HTERT RPE-1 (cell line): ENCODE results near the gene RAI2.
"Not testable (repeated sequence)": the region's sequence is repeated elsewhere in the genome, so short reads cannot be mapped to it uniquely, and the experiment has no call there.

Source experiments
- in situ Hi-C: fragments of 300-500 bp; cut with MboI; formaldehyde crosslinking; loops from 4 replicates; pipeline ENCODE4 v1.14.3; 2020; ENCODE audit warnings: low sequenced_read_pairs

RAI2 gene

GRCh38 chrX:17787557-17787956, 73.5 kb downstream of the RAI2 start:
- in situ Hi-C loops = no loop called here

- in situ Hi-C loops = not testable (repeated sequence)
Measured at GRCh38 chrX:17786554-17787347, 74.3 kb downstream of the RAI2 start.

GRCh38 chrX:17779434-17779833, 81.7 kb downstream of the RAI2 start:
- in situ Hi-C loops = no loop called here

- in situ Hi-C loops = no loop called here
Measured at GRCh38 chrX:17778997-17779396, 82.1 kb downstream of the RAI2 start.

GRCh38 chrX:17774053-17774452, 87.0 kb downstream of the RAI2 start:
- in situ Hi-C loops = no loop called here

GRCh38 chrX:17773221-17773876, 87.7 kb downstream of the RAI2 start:
- in situ Hi-C loops = no loop called here

- in situ Hi-C loops = no loop called here
Measured at GRCh38 chrX:17769701-17770269, 91.3 kb downstream of the RAI2 start.

GRCh38 chrX:17768997-17769396, 92.1 kb downstream of the RAI2 start:
- in situ Hi-C loops = no loop called here

- in situ Hi-C loops = no loop called here
Measured at GRCh38 chrX:17767734-17768133, 93.4 kb downstream of the RAI2 start.

- in situ Hi-C loops = no loop called here
Measured at GRCh38 chrX:17759990-17760389, 101.1 kb downstream of the RAI2 start.

GRCh38 chrX:17758382-17758781, 102.7 kb downstream of the RAI2 start:
- in situ Hi-C loops = no loop called here

GRCh38 chrX:17750436-17750835, 110.7 kb downstream of the RAI2 start:
- in situ Hi-C loops = no loop called here
